Trophoblast cell (in vitro differentiated cells and primary cell): ENCODE results near the gene SUN3.

Source experiments
- DNase-seq, 2 donors: peaks; one replicate each; pipeline ENCODE4 v3.0.0-alpha.2; 2016
- H2AFZ ChIP-seq: 2 replicates; pipeline ENCODE4 v1.6.1; 2013; ENCODE audit warnings: low read length, moderate library complexity, mild to moderate bottlenecking; ENCODE audit not compliant: insufficient read depth, poor library complexity
- H2AK5ac ChIP-seq: 2 replicates; pipeline ENCODE4 v1.6.1; 2013; ENCODE audit warnings: mild to moderate bottlenecking, low read length
- H2BK120ac ChIP-seq: 2 replicates; pipeline ENCODE4 v1.6.1; 2013; ENCODE audit warnings: low read length, mild to moderate bottlenecking, moderate library complexity; ENCODE audit not compliant: insufficient read depth, poor library complexity
- H2BK12ac ChIP-seq: 2 replicates; pipeline ENCODE4 v1.6.1; 2013; ENCODE audit warnings: mild to moderate bottlenecking, low read length, moderate library complexity
- H2BK5ac ChIP-seq: 2 replicates; pipeline ENCODE4 v1.6.1; 2013; ENCODE audit warnings: low read length, low read depth, moderate library complexity, mild to moderate bottlenecking; ENCODE audit not compliant: poor library complexity
- H3K14ac ChIP-seq: 2 replicates; pipeline ENCODE4 v1.6.1; 2013; ENCODE audit warnings: mild to moderate bottlenecking, low read length
- H3K18ac ChIP-seq: 2 replicates; pipeline ENCODE4 v1.6.1; 2013; ENCODE audit warnings: mild to moderate bottlenecking, low read length
- H3K23ac ChIP-seq: 2 replicates; pipeline ENCODE4 v1.6.1; 2013; ENCODE audit warnings: low read length
- H3K27ac ChIP-seq: 2 replicates; pipeline ENCODE4 v1.5.1; 2013; ENCODE audit warnings: low read depth, mild to moderate bottlenecking, inconsistent platforms, low read length, moderate library complexity
- H3K27me3 ChIP-seq: 2 replicates; pipeline ENCODE4 v1.6.1; 2013; ENCODE audit warnings: inconsistent platforms, mild to moderate bottlenecking, low read length, moderate library complexity; ENCODE audit not compliant: insufficient read depth
- H3K36me3 ChIP-seq, 2 experiments: 1 replicate in 1 of 2; 2 replicates in 1 of 2; pipeline ENCODE4 v1.6.1; 2013; ENCODE audit warnings: low read length in 2 of 2, mild to moderate bottlenecking in 2 of 2, moderate library complexity in 1 of 2; ENCODE audit not compliant: insufficient read depth in 2 of 2, control insufficient read depth in 1 of 2
- H3K4ac ChIP-seq: 2 replicates; pipeline ENCODE4 v1.6.1; 2013; ENCODE audit warnings: low read depth, mild to moderate bottlenecking, low read length, moderate library complexity
- H3K4me1 ChIP-seq, 2 experiments: 1 replicate in 1 of 2; 2 replicates in 1 of 2; pipeline ENCODE4 v1.6.1; 2013; ENCODE audit warnings: low read length in 2 of 2, mild to moderate bottlenecking in 2 of 2, moderate library complexity in 1 of 2; ENCODE audit not compliant: insufficient read depth in 2 of 2, control insufficient read depth in 1 of 2
- H3K4me2 ChIP-seq: 2 replicates; pipeline ENCODE4 v1.6.1; 2013; ENCODE audit warnings: inconsistent platforms, mild to moderate bottlenecking, low read length, moderate library complexity
- H3K4me3 ChIP-seq: 2 replicates; pipeline ENCODE4 v1.5.1; 2013; ENCODE audit warnings: mild to moderate bottlenecking, low read depth, low read length, inconsistent platforms
- H3K79me1 ChIP-seq: one replicate; pipeline ENCODE4 v1.6.1; 2013; ENCODE audit warnings: low read length
- H3K79me2 ChIP-seq: 2 replicates; pipeline ENCODE4 v1.6.1; 2013; ENCODE audit warnings: low read length, mild to moderate bottlenecking; ENCODE audit not compliant: control insufficient read depth, insufficient read depth, poor library complexity
- H3K9ac ChIP-seq: 2 replicates; pipeline ENCODE4 v1.6.1; 2013; ENCODE audit warnings: mild to moderate bottlenecking, low read length
- H3K9me3 ChIP-seq: 2 replicates; pipeline ENCODE4 v1.6.1; 2013; ENCODE audit warnings: low read depth, mild to moderate bottlenecking, control low read depth, inconsistent platforms, low read length; ENCODE audit not compliant: insufficient read depth
- H4K12ac ChIP-seq: 2 replicates; pipeline ENCODE4 v1.6.1; 2013; ENCODE audit warnings: low read depth, mild to moderate bottlenecking, low read length, moderate library complexity
- H4K8ac ChIP-seq: 2 replicates; pipeline ENCODE4 v1.6.1; 2013; ENCODE audit warnings: low read depth, mild to moderate bottlenecking, low read length, moderate library complexity
- H4K91ac ChIP-seq: one replicate; pipeline ENCODE4 v1.6.1; 2013; ENCODE audit warnings: low read depth, mild to moderate bottlenecking, low read length, moderate library complexity
- WGBS: extraction: QIAGEN DNeasy Blood & Tissue Kit; methylation state at CpG from one replicate; pipeline ENCODE4 v1.1.7; 2013; ENCODE audit warnings: missing lambda C conversion rate; ENCODE audit not compliant: insufficient read length, insufficient coverage; ENCODE audit errors: extremely low coverage; 5-methylcytosine and 5-hydroxymethylcytosine counted together

SUN3 gene

GRCh38 chr7:48067475-48067874, 38.6 kb upstream of the SUN3 start:
- H2BK12ac ChIP-seq = no peak overlapping the region
- H2BK5ac ChIP-seq = no peak overlapping the region
- peak; percentile 50 to 86 for DNase-seq

GRCh38 chr7:48063985-48064384, 35.1 kb upstream of the SUN3 start:
- no peak overlapping the region for H3K9ac ChIP-seq
- H2BK5ac ChIP-seq = no peak overlapping the region
- H3K4me3 ChIP-seq = no peak overlapping the region
- no peak overlapping the region for H3K27ac ChIP-seq
- no peak overlapping the region for H4K8ac ChIP-seq
- H2BK12ac ChIP-seq = no peak overlapping the region
- no peaks in the 10 kb centered on the region for H3K27me3 ChIP-seq
- WGBS = 96% methylated on average over 1 of the region's 1 CpG
- no peak overlapping the region for H2AK5ac ChIP-seq
- H3K9me3 ChIP-seq = no peaks in the 10 kb centered on the region
- H3K79me2 ChIP-seq = no peaks in the 10 kb centered on the region
- no peak overlapping the region for H3K18ac ChIP-seq
- no peak overlapping the region for H2AFZ ChIP-seq
- no peak overlapping the region for H3K14ac ChIP-seq
- H3K36me3 ChIP-seq = no peaks in the 10 kb centered on the region
- DNase-seq = no peak
- no peak overlapping the region for H3K23ac ChIP-seq
- no peak overlapping the region for H2BK120ac ChIP-seq
- H3K4me2 ChIP-seq = no peak overlapping the region
- no peak overlapping the region for H4K91ac ChIP-seq
- H3K4me1 ChIP-seq = no peaks in the 10 kb centered on the region
- H4K12ac ChIP-seq = no peak overlapping the region
- no peaks in the 10 kb centered on the region for H3K79me1 ChIP-seq
- no peak overlapping the region for H3K4ac ChIP-seq

More at GRCh38 chr7:48067475-48067874, 38.6 kb upstream of the SUN3 start:
- no peaks in the 10 kb centered on the region for H3K79me2 ChIP-seq
- no peaks in the 10 kb centered on the region for H3K36me3 ChIP-seq
- H3K9me3 ChIP-seq = no peaks in the 10 kb centered on the region
- H4K91ac ChIP-seq = no peak overlapping the region
- no peak overlapping the region for H2AFZ ChIP-seq
- H4K12ac ChIP-seq = no peak overlapping the region
- no peaks in the 10 kb centered on the region for H3K79me1 ChIP-seq
- H3K4me1 ChIP-seq = no peaks in the 10 kb centered on the region
- no peak overlapping the region for H3K4ac ChIP-seq
- no peak overlapping the region for H4K8ac ChIP-seq
- no peak overlapping the region for H2AK5ac ChIP-seq
- H3K14ac ChIP-seq = no peak overlapping the region
- H2BK120ac ChIP-seq = no peak overlapping the region
- no peaks in the 10 kb centered on the region for H3K27me3 ChIP-seq
- H3K18ac ChIP-seq = no peak overlapping the region
- no peak overlapping the region for H3K23ac ChIP-seq
- no peak overlapping the region for H3K9ac ChIP-seq
- no CpG with 5 or more reads among the region's 2 CpGs for WGBS
- no peak overlapping the region for H3K4me3 ChIP-seq
- H3K27ac ChIP-seq = no peak overlapping the region
- H3K4me2 ChIP-seq = no peak overlapping the region

DNA sequence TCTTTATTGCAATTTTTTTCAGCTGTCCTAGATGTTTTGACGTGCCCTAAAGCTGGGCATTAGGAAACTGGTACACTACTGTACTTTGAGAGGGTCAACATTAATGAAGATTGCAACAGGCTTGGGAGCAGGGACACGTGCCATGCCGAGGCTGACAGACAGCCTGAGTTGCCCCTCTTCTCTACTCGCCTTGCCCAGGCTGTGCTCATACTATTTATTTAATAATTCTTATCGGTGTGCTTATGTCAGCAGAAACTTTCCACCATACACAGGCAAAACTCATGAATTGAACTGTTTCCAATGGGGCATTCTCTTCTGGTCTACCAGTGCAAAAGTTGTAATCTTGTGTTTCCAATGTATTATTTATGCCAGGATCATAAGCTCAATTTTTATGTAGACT, 30.8 kb upstream of the SUN3 start:
- H3K9me3 ChIP-seq = no peaks in the 10 kb centered on the region
- H2BK120ac ChIP-seq = no peak overlapping the region
- no peak overlapping the region for H3K4me2 ChIP-seq
- H3K27ac ChIP-seq = no peak overlapping the region
- no peak overlapping the region for H3K18ac ChIP-seq
- H4K91ac ChIP-seq = no peak overlapping the region
- no peaks in the 10 kb centered on the region for H3K79me2 ChIP-seq
- H2AK5ac ChIP-seq = no peak overlapping the region
- H3K14ac ChIP-seq = no peak overlapping the region
- no peak overlapping the region for H4K8ac ChIP-seq
- no peaks in the 10 kb centered on the region for H3K36me3 ChIP-seq
- H2BK5ac ChIP-seq = no peak overlapping the region
- no peak overlapping the region for H3K23ac ChIP-seq
- no peak overlapping the region for H3K4ac ChIP-seq
- no peaks in the 10 kb centered on the region for H3K27me3 ChIP-seq
- no peak overlapping the region for H3K4me3 ChIP-seq
- H3K79me1 ChIP-seq = no peaks in the 10 kb centered on the region
- no CpG with 5 or more reads among the region's 5 CpGs for WGBS
- H4K12ac ChIP-seq = no peak overlapping the region
- no peak overlapping the region for H2BK12ac ChIP-seq
- H2AFZ ChIP-seq = no peak overlapping the region
- H3K4me1 ChIP-seq = no peaks in the 10 kb centered on the region
- DNase-seq = no peak
- H3K9ac ChIP-seq = no peak overlapping the region

- H3K9ac ChIP-seq = no peak overlapping the region
- no peak overlapping the region for H3K23ac ChIP-seq
- DNase-seq = no peak
- H3K4me2 ChIP-seq = no peak overlapping the region
- H4K91ac ChIP-seq = no peak overlapping the region
- H3K27me3 ChIP-seq = no peaks in the 10 kb centered on the region
- no peaks in the 10 kb centered on the region for H3K79me1 ChIP-seq
- H2BK12ac ChIP-seq = no peak overlapping the region
- no CpG with 5 or more reads among the region's 2 CpGs for WGBS
- H2AFZ ChIP-seq = no peak overlapping the region
- H3K18ac ChIP-seq = no peak overlapping the region
- no peak overlapping the region for H3K14ac ChIP-seq
- H3K4ac ChIP-seq = no peak overlapping the region
- H3K36me3 ChIP-seq = no peaks in the 10 kb centered on the region
- no peak overlapping the region for H3K27ac ChIP-seq
- H2BK5ac ChIP-seq = no peak overlapping the region
- H4K8ac ChIP-seq = no peak overlapping the region
- H3K4me1 ChIP-seq = no peaks in the 10 kb centered on the region
- H2BK120ac ChIP-seq = no peak overlapping the region
- no peaks in the 10 kb centered on the region for H3K79me2 ChIP-seq
- H2AK5ac ChIP-seq = no peak overlapping the region
- H3K9me3 ChIP-seq = no peaks in the 10 kb centered on the region
- H4K12ac ChIP-seq = no peak overlapping the region
- no peak overlapping the region for H3K4me3 ChIP-seq
Measured at GRCh38 chr7:48058990-48059389, 30.1 kb upstream of the SUN3 start.
